HEK293T (cell line): ENCODE results near the gene RBM20.
"Not testable (repeated sequence)": the region's sequence is repeated elsewhere in the genome, so short reads cannot be mapped to it uniquely, and the experiment has no call there.

Experiments used
- CTCF ChIA-PET: fragments of 350-600 bp; formaldehyde crosslinking; extraction: SDS; loops from one replicate; lab custom pipeline; 2021; ENCODE audit warnings: antibody characterized with exemption, inconsistent platforms; lab: Yijun Ruan, JAX
- POLR2A ChIA-PET: fragments of 350-600 bp; formaldehyde crosslinking; extraction: SDS; loops from one replicate; lab custom pipeline; 2020; ENCODE audit warnings: antibody characterized with exemption, inconsistent platforms; lab: Yijun Ruan, JAX
- DNase-seq: peaks from one replicate; pipeline ENCODE4 v3.0.0; 2012; ENCODE audit warnings: mixed read lengths; ENCODE audit errors: extremely low spot score
- ARNT ChIP-seq: fragments of 450-650 bp; IDR thresholded peaks from 2 replicates; pipeline ENCODE4 v1.6.1; 2017; ENCODE audit warnings: mild to moderate bottlenecking
- BHLHE40 ChIP-seq: fragments of 450-650 bp; IDR thresholded peaks from 2 replicates; pipeline ENCODE4 v1.6.1; 2016; ENCODE audit warnings: mild to moderate bottlenecking, moderate library complexity, borderline replicate concordance
- CTBP1 ChIP-seq: fragments of 450-650 bp; IDR thresholded peaks from 2 replicates; pipeline ENCODE4 v1.6.1; 2016; ENCODE audit warnings: borderline replicate concordance
- ELF4 ChIP-seq: fragments of 450-650 bp; IDR thresholded peaks from 2 replicates; pipeline ENCODE4 v1.6.1; 2017; ENCODE audit warnings: antibody characterized with exemption
- FOXA1 ChIP-seq: fragments of 450-650 bp; IDR thresholded peaks from 2 replicates; pipeline ENCODE4 v1.6.1; 2016; ENCODE audit warnings: mild to moderate bottlenecking
- FOXK2 ChIP-seq: fragments of 450-650 bp; IDR thresholded peaks from 2 replicates; pipeline ENCODE4 v1.6.1; 2016; ENCODE audit warnings: mild to moderate bottlenecking
- FOXM1 ChIP-seq: fragments of 450-650 bp; IDR thresholded peaks from 2 replicates; pipeline ENCODE4 v1.6.1; 2017; ENCODE audit warnings: mild to moderate bottlenecking, borderline replicate concordance
- HDGF ChIP-seq: fragments of 450-650 bp; IDR thresholded peaks from 2 replicates; pipeline ENCODE4 v1.6.1; 2017; ENCODE audit warnings: antibody characterized with exemption, borderline replicate concordance
- L3MBTL2 ChIP-seq: fragments of 450-650 bp; conservative IDR thresholded peaks from 2 replicates; pipeline ENCODE4 v1.6.1; 2016; ENCODE audit warnings: mild to moderate bottlenecking
- LEF1 ChIP-seq: fragments of 450-650 bp; IDR thresholded peaks from 2 replicates; pipeline ENCODE4 v1.6.1; 2017; ENCODE audit warnings: mild to moderate bottlenecking, borderline replicate concordance
- NFRKB ChIP-seq: fragments of 450-650 bp; IDR thresholded peaks from 2 replicates; pipeline ENCODE4 v1.6.1; 2016; ENCODE audit warnings: mild to moderate bottlenecking, moderate library complexity
- PKNOX1 ChIP-seq: fragments of 450-650 bp; IDR thresholded peaks from 2 replicates; pipeline ENCODE4 v1.6.1; 2016
- SP1 ChIP-seq: fragments of 450-650 bp; IDR thresholded peaks from 2 replicates; pipeline ENCODE4 v1.6.1; 2017
- SUZ12 ChIP-seq: fragments of 450-650 bp; IDR thresholded peaks from 2 replicates; pipeline ENCODE4 v1.6.1; 2016; ENCODE audit warnings: mild to moderate bottlenecking
- TARDBP ChIP-seq: fragments of 450-650 bp; IDR thresholded peaks from 2 replicates; pipeline ENCODE4 v1.6.1; 2016
- ZNF384 ChIP-seq: fragments of 450-650 bp; IDR thresholded peaks from 2 replicates; pipeline ENCODE4 v1.6.1; 2016

The RBM20 gene

GRCh38 chr10:110632591-110633215 lies 11.4 kb upstream of the RBM20 start:
- POLR2A ChIA-PET = no interaction called here

GRCh38 chr10:110634527-110635209 lies 9.5 kb upstream of the RBM20 start:
- TF ChIP-seq ZNF384 (no peak), PKNOX1 (no peak), SP1 (no peak), FOXA1 (no peak), L3MBTL2 (no peak), CTBP1 (no peak), FOXM1 (no peak), BHLHE40 (no peak), HDGF (no peak), TARDBP (no peak), FOXK2 (no peak), LEF1 (no peak), ARNT (no peak), ELF4 (no peak)
- POLR2A ChIA-PET = no interaction called here
- CTCF ChIA-PET = no interaction called here
- no peak for DNase-seq

More at GRCh38 chr10:110632591-110633215, 11.4 kb upstream of the RBM20 start:
- CTCF ChIA-PET = no interaction called here
- TF ChIP-seq SP1 (no peak), SUZ12 (no peak), BHLHE40 (no peak), FOXM1 (no peak), ZNF384 (no peak), LEF1 (no peak)
- DNase-seq = no peak

- ChIA-PET POLR2A (no interaction called here), CTCF (no interaction called here)
- no peak for TF ChIP-seq TARDBP
- TF ChIP-seq FOXA1 = no peak
- TF ChIP-seq BHLHE40 = no peak
- no peak for TF ChIP-seq LEF1
- no peak for DNase-seq
Observed at GRCh38 chr10:110636572-110636931, 7.6 kb upstream of the RBM20 start.

GRCh38 chr10:110636932-110637557 lies 7.1 kb upstream of the RBM20 start:
- no peak for DNase-seq
- ChIA-PET POLR2A (no interaction called here), CTCF (interaction anchor here (0.9 kb wide), 1 partner anchor 37 kb away, joined by 3 read pairs; no protein-coding TSS in a partner anchor)
- TF ChIP-seq TARDBP (no peak), CTBP1 (no peak), HDGF (no peak), PKNOX1 (no peak), NFRKB (no peak), ARNT (no peak), BHLHE40 (no peak), L3MBTL2 (no peak), LEF1 (no peak)

- POLR2A ChIA-PET = no interaction called here
- CTCF ChIA-PET = interaction anchor here (0.6 to 0.9 kb wide), 2 partner anchors 20 to 37 kb away, joined by 3 read pairs; no protein-coding TSS in a partner anchor
- no peak for DNase-seq
- TF ChIP-seq ZNF384 (no peak), PKNOX1 (no peak), FOXM1 (no peak), HDGF (no peak), FOXK2 (no peak), L3MBTL2 (no peak), LEF1 (no peak), BHLHE40 (no peak), FOXA1 (no peak), ELF4 (no peak), SP1 (no peak), TARDBP (no peak), ARNT (no peak), SUZ12 (no peak), CTBP1 (no peak), NFRKB (no peak)
Observed at GRCh38 chr10:110637558-110638053, 6.5 kb upstream of the RBM20 start.

- DNase-seq = no peak
- TF ChIP-seq ELF4 (no peak), ZNF384 (no peak), NFRKB (no peak), SUZ12 (no peak), FOXA1 (no peak), CTBP1 (no peak), HDGF (no peak), L3MBTL2 (no peak), FOXK2 (no peak), LEF1 (no peak), PKNOX1 (no peak), SP1 (no peak), TARDBP (no peak), BHLHE40 (no peak), ARNT (no peak)
- POLR2A ChIA-PET = no interaction called here
- CTCF ChIA-PET = no interaction called here
Observed at GRCh38 chr10:110638319-110638718, 5.8 kb upstream of the RBM20 start.

GRCh38 chr10:110639046-110639445 lies 5.1 kb upstream of the RBM20 start:
- POLR2A ChIA-PET, CTCF ChIA-PET: not testable (repeated sequence)

GRCh38 chr10:110639858-110640257 lies 4.3 kb upstream of the RBM20 start:
- POLR2A ChIA-PET, CTCF ChIA-PET, DNase-seq: not testable (repeated sequence)

More at GRCh38 chr10:110639046-110639445, 5.1 kb upstream of the RBM20 start:
- DNase-seq = not testable (repeated sequence)
